GM21528 (cell line): ENCODE measurements around the gene NIM1K.
"Not testable (repeated sequence)": the region's sequence is repeated elsewhere in the genome, so short reads cannot be mapped to it uniquely, and the experiment has no call there.

Experiments used
- ATAC-seq: cut with Tn5 transposase; IDR thresholded peaks from one replicate; pipeline ENCODE4 v1.9.1; 2021; ENCODE audit warnings: mild to moderate bottlenecking, moderate library complexity; ENCODE audit not compliant: unreplicated experiment, low FRiP score

NIM1K gene

GRCh38 chr5:43225649-43226245 is 33.7 kb downstream of the NIM1K start:
- ATAC-seq = no peak

DNA sequence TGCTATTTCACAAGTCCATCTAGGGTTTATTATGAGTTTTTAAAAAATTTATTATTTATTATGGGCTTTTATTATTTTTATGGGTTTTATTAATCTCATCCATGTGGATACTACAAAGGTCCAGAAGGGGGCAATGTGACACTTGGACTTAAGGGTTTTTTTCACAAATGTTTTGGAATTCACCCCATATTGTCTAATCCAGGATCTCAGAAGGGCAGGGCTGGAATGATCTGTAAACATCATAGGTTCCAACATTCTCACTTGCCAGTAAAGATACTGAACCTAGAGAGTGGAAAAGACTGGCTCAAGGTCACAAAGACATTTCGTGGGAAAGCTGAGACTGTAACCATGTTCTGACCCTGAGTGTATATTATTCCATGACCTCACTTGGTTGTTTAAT is 35.6 kb downstream of the NIM1K start:
- no peak for ATAC-seq

GRCh38 chr5:43230707-43231106 is 38.7 kb downstream of the NIM1K start:
- no peak for ATAC-seq

- ATAC-seq = no peak
Observed at GRCh38 chr5:43231977-43232376, 40.0 kb downstream of the NIM1K start.

DNA sequence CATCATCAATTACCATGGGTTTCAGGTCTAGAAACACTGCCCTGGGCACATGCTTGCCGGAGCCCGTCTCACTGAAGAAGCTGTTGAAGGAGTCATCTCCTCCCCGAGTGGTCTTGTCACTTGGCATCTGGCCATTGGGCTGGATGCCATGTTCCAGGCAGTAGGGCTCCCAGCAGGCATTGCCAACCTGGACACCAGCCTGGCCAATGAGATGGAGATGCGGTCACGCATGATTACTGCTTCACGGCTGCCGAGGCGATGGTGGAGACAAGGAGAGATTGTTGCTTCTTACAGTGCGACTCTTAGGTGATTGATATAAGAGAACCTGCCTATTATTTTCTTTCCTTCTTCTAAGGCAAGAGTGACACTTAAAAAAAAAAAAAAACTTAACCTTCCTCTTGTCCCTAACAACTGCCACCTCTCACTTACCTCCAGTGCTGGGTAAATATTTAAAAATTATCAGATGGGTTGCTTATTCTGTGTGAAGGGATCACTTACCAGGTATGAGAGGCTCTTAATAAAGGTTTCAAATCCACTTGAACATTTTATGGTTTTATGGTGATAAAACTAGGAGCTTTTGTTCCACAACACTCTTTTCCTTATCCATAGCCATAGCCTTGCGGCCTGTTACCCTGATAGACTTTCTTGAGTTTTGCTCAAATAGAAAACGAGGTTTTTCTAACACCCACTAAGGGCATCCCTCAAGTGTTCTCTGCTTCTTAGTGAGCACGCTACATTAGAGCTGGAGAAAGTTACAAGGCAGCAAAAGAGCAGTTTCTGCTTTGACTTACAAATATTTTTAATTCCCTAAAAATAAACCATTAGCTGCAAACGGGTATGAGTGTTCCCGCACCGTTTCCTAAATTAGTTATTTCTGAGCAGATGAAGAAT is 41.2 kb downstream of the NIM1K start:
- no peak for ATAC-seq

GRCh38 chr5:43233946-43234345 is 41.9 kb downstream of the NIM1K start:
- ATAC-seq = no peak

- ATAC-seq = no peak
Observed at GRCh38 chr5:43236653-43237355, 44.8 kb downstream of the NIM1K start.

DNA sequence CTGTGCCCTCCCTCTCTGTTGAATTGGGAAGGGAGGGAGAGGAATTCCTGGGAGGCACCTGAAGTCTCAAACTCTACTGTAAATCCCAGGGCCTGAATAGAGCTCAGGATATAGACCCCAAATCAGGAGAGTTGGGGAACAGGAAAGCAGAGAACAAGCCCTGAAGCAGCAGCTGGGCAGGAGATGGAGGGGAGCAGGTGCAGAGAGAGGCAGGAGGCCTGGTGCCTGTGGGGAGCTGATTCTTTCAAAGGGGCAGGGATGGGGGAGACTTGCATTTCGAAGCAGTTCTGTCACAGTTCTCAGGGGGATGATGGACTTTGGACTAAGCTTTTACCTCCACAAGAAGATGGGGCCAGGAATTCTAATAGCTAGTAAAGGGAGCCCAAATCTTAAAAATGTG is 50.2 kb downstream of the NIM1K start:
- ATAC-seq = no peak

DNA sequence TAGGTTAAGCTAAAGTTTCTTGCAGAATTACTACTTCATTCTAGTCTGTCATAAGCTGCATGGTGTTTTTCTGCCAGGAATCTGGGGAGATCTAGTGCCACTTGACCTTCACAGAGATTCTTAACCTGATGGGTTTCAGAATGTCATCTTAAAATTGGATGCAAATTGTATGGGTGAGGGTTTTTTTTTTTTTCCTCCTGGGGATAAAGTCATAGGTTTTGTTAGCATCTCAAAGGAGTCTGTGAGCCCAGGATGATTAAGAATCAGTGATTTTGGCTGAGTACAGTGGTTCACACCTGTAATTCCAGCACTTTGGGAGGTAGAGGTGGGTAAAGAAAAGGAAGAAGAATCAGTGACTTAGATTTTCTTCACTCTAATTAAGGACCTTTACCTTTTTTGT is 51.2 kb downstream of the NIM1K start:
- ATAC-seq = no peak

DNA sequence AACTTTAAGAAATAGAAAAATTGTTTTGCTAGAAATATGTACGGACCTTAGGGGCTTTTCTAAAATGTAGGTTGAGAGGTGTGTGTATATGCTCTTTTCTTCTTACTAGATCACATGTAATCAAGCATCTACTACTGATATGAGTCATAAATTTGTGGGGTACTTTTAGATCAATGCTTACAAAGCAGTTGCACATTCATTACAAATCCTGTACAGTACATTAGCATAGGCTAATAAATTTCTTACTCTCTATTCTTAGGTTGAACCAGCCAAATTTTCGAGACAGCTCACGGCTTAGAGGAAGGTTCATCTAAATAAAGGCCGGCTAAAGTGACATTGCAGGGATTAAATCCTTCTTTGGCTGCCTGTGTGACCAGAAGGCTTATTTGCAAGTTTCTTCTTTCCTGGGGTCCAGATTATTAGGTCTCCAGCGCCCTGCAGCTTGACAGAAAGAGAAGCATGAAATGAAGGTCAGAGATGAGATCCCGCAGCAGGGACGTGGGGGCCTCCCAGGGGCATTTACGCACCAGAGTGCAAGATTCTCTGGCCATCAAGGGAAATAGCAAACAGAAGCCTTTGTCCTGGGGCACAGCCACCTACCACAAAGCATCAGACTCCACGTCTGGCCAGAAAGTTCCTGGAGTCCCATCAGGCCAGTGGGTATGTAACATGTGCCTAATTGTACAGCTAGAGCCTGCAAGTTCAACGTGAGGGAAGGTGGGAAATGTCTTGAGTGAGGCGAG is 53.0 kb downstream of the NIM1K start:
- no peak for ATAC-seq

DNA sequence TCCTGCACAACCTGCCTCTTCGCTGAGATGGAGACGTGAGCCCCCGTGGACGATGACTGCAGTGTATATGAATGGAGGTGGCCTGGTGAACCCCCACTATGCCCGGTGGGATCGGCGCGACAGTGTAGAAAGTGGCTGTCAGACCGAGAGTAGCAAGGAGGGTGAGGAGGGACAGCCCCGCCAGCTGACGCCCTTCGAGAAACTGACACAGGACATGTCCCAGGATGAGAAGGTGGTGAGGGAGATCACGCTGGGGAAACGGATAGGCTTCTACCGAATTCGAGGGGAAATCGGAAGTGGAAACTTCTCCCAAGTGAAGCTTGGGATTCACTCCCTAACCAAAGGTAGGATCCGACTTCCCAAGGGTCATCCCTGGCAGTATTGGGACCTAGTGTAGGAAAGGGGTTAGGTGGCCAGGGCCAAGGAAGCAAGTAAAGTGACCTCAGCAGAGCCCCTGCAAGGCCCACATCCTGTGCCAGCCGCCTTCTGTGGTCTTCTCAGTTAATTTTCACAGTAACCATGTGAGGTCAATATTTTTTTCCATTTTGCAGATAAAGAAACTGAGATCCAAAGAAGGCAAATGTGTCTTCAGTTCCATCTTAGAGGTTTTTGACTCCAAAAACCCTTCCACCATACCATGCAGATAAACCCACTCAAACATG is 53.8 kb downstream of the NIM1K start:
- no peak for ATAC-seq

- no peak for ATAC-seq
Observed at GRCh38 chr5:43251754-43252153, 59.7 kb downstream of the NIM1K start.

DNA sequence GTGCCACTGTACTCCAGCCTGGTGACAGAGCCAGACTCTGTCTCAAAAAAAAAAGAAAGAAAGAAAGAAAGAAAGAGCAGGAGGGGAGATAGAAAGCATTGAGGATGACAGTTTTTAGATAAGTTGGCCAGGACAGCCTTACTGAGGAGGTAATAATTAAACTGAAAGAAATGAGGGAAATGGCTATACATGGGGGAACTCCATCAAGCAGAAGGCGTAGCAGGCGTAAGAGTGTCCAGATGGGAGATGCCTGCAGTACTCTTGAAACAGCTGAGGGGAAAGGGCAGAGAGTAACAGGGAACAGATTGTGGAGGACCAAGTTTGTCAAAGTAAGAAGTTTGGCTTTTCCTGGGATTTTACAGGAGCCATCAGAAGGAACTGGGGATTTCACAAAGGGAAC is 63.7 kb downstream of the NIM1K start:
- no peak for ATAC-seq

GRCh38 chr5:43256261-43256966 is 64.4 kb downstream of the NIM1K start:
- ATAC-seq = peak; percentile 66

DNA sequence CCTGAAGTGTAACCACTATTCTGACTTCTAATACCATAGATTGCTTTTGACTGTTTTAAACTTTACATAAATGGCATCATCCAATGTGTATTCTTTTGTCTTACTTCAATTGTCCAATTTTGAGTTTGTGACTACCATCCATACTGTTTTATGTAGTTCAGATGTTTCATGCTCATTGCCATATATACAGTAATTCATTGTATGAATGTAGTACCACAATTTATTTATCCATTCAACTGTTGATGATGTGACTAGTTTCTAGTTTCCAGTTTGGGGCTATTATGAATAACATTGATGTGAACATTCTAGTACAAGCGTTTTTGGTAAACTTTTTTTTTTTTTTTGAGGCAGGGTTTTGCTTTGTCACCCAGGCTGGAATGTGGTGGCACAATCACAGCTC is 66.1 kb downstream of the NIM1K start:
- no peak for ATAC-seq

GRCh38 chr5:43262269-43262668 is 70.2 kb downstream of the NIM1K start:
- not testable (repeated sequence) for ATAC-seq

DNA sequence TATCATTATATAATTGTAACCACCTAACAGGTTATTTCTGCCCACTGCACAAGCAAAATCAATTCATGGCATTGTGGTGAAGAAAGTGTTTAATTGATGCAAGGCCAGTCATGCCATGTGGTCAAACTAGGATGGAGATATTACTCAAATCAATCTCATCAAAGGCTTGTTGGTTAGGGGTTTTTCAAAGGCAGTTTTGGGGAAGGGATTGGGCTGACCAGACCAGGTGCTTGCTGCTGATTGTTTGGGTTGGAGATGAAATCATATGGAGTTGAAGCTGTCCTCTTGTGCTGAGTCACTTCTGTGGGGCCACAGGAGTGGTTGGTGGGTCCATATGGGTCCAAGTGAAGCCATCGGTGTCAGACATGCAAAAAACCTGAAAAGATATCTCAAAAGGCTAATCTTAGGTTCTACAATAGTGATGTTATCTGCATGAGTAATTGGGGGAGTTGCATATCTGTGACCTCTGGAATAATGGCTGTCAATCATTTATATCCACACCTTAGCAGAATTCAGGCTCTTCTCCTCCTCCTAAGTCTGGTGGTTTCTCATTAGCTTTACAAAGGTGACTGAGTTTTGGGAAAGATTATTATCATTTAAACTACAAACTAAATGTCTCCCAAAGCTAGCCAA is 76.3 kb downstream of the NIM1K start:
- peak; percentile 64 for ATAC-seq

GRCh38 chr5:43270645-43271044 is 78.6 kb downstream of the NIM1K start:
- ATAC-seq = no peak

GRCh38 chr5:43273552-43273951 is 81.5 kb downstream of the NIM1K start:
- ATAC-seq = no peak
